GM21528 (cell line): ENCODE results near the gene SHISA6.

ENCODE experiments used
- ATAC-seq: cut with Tn5 transposase; IDR thresholded peaks from one replicate; pipeline ENCODE4 v1.9.1; 2021; ENCODE audit warnings: mild to moderate bottlenecking, moderate library complexity; ENCODE audit not compliant: unreplicated experiment, low FRiP score

Gene SHISA6

GRCh38 chr17:11430751-11431150, 189.7 kb downstream of the SHISA6 start:
- ATAC-seq, result no peak

- ATAC-seq, result no peak
Observed at GRCh38 chr17:11438673-11439072, 197.7 kb downstream of the SHISA6 start.

- ATAC-seq, result no peak
Observed at GRCh38 chr17:11441004-11441403, 200.0 kb downstream of the SHISA6 start.

- ATAC-seq, result no peak
Observed at GRCh38 chr17:11446316-11446715, 205.3 kb downstream of the SHISA6 start.

GRCh38 chr17:11454096-11454495, 213.1 kb downstream of the SHISA6 start:
- no peak for ATAC-seq

- ATAC-seq, result no peak
Observed at GRCh38 chr17:11458279-11458678, 217.3 kb downstream of the SHISA6 start.

- ATAC-seq, result no peak
Observed at GRCh38 chr17:11459861-11460331, 218.9 kb downstream of the SHISA6 start.

- ATAC-seq, result no peak
Observed at GRCh38 chr17:11461993-11462548, 221.1 kb downstream of the SHISA6 start.

GRCh38 chr17:11467639-11468038, 226.6 kb downstream of the SHISA6 start:
- ATAC-seq, result no peak

GRCh38 chr17:11485336-11486100, 244.5 kb downstream of the SHISA6 start:
- no peak for ATAC-seq

GRCh38 chr17:11486101-11486867, 245.3 kb downstream of the SHISA6 start:
- no peak for ATAC-seq

- ATAC-seq, result no peak
Observed at GRCh38 chr17:11486868-11487310, 245.9 kb downstream of the SHISA6 start.

- no peak for ATAC-seq
Observed at GRCh38 chr17:11487469-11487868, 246.5 kb downstream of the SHISA6 start.

GRCh38 chr17:11488407-11488806, 247.4 kb downstream of the SHISA6 start:
- no peak for ATAC-seq

- ATAC-seq, result no peak
Observed at GRCh38 chr17:11490171-11490755, 249.2 kb downstream of the SHISA6 start.

GRCh38 chr17:11492511-11492910, 251.5 kb downstream of the SHISA6 start:
- ATAC-seq, result no peak

GRCh38 chr17:11493936-11494335, 252.9 kb downstream of the SHISA6 start:
- ATAC-seq, result no peak

- ATAC-seq, result no peak
Observed at GRCh38 chr17:11495613-11496012, 254.6 kb downstream of the SHISA6 start.

GRCh38 chr17:11499881-11500280, 258.9 kb downstream of the SHISA6 start:
- no peak for ATAC-seq

GRCh38 chr17:11503308-11504035, 262.5 kb downstream of the SHISA6 start:
- ATAC-seq, result no peak
